ENCODE data around the gene PADI2. TPM values are rescaled to one million over a fixed set of nuclear protein-coding genes. Genes with fewer than 3 reads are reported as not detected.

PADI2 gene
- total and polyA plus RNA-seq, 2 experiments from 2014 or later = 1.7 to 4.3 TPM

- TF ChIP-seq REST (IDR thresholded peaks at IDR 0.05; ENCODE audit: unreplicated experiment) (no peak), EZH2 (IDR thresholded peaks at IDR 0.05; ENCODE audit: low read depth, unreplicated experiment) (no peak), POLR2AphosphoS5 (IDR thresholded peaks at IDR 0.05; ENCODE audit: low read depth) (no peak)
Measured at GRCh38 chr1:17163371-17163770, 44.1 kb upstream of the PADI2 start (continued).

GRCh38 chr1:17162941-17163340, 43.7 kb upstream of the PADI2 start:
- no peak overlapping the region for H3K4me3 ChIP-seq
- H3K79me2 ChIP-seq (replicated peaks; ENCODE audit: insufficient read depth) = no peaks in the 10 kb centered on the region
- H3K27ac ChIP-seq (ENCODE audit: low read depth) = no peak overlapping the region
- Mint-ChIP-seq H3K36me3 (ENCODE audit: low read depth) (peaks cover 4% of the 10 kb centered on the region; the same call in 1 of the 3 replicates), H3K27ac (no peak overlapping the region), H3K9me3 (peaks cover 5% of the 10 kb centered on the region; the same call in 1 of the 3 replicates), H3K27me3 (ENCODE audit: insufficient read depth, low read depth, poor library complexity) (peaks cover 9% of the 10 kb centered on the region), H3K4me3 (no peak overlapping the region), H3K4me1 (peaks cover 24% of the 10 kb centered on the region)
- H4K20me1 ChIP-seq (replicated peaks; ENCODE audit: insufficient read depth) = no peaks in the 10 kb centered on the region
- ATAC-seq (no peak), DNase-seq (ENCODE audit: low spot score) (no peak)
- no peaks in the 10 kb centered on the region for H3F3A ChIP-seq (replicated peaks; ENCODE audit: low read depth)
- H3K36me3 ChIP-seq (ENCODE audit: insufficient read depth) = no peaks in the 10 kb centered on the region
- no peaks in the 10 kb centered on the region for H3K27me3 ChIP-seq (ENCODE audit: insufficient read depth)
- no peak overlapping the region; the same call in 1 of the 2 replicates for H2AFZ ChIP-seq
- H3K9me2 ChIP-seq (ENCODE audit: insufficient read depth) = 0 out of 2 replicates have a peak, but pooled peaks cover 3% of the 10 kb centered on the region
- no peak overlapping the region for H3K4me2 ChIP-seq
- H3K4me1 ChIP-seq (ENCODE audit: insufficient read depth) = peaks cover 12% of the 10 kb centered on the region
- TF ChIP-seq ETS1 (IDR thresholded peaks at IDR 0.05) (no peak), CREB1 (CRISPR knock-in tag; IDR thresholded peaks at IDR 0.05; ENCODE audit: low read depth) (no peak), ZNF114 (CRISPR knock-in tag; IDR thresholded peaks at IDR 0.05) (no peak), ZNF462 (CRISPR knock-in tag; IDR thresholded peaks at IDR 0.05) (no peak), EZH2 (IDR thresholded peaks at IDR 0.05; ENCODE audit: low read depth, unreplicated experiment) (no peak), ZNF331 (CRISPR knock-in tag; IDR thresholded peaks at IDR 0.05; ENCODE audit: low read depth) (no peak), JUNB (IDR thresholded peaks at IDR 0.05; ENCODE audit: unreplicated experiment) (no peak), REST (IDR thresholded peaks at IDR 0.05; ENCODE audit: unreplicated experiment) (no peak), EZH2phosphoT487 (IDR thresholded peaks at IDR 0.05; ENCODE audit: unreplicated experiment) (no peak)
